ENCODE results near the gene EVC2.

The EVC2 gene

GRCh38 chr4:5720980-5721379, 12.6 kb upstream of the EVC2 start:
- DNase-seq (ENCODE audit: low spot score), result no peak
- ChIA-PET CTCF (no interaction called here), POLR2A (ENCODE audit: low non-redundant PET) (no interaction called here)
- H3K27ac ChIP-seq, result no peak overlapping the region
- no peak for TF ChIP-seq CTCF (conservative IDR thresholded peaks at IDR 0.05; ENCODE audit: low read depth)

GRCh38 chr4:5720157-5720850, 11.9 kb upstream of the EVC2 start:
- POLR2A ChIA-PET (ENCODE audit: low non-redundant PET), result no interaction called here
- TF ChIP-seq CTCF (conservative IDR thresholded peaks at IDR 0.05; ENCODE audit: low read depth), result no peak
- no peak for DNase-seq (ENCODE audit: low spot score)
- CTCF ChIA-PET, result interaction anchor here (0.7 kb wide), 1 partner anchor 10 kb away, joined by 5 read pairs; no protein-coding TSS in a partner anchor
- no peak overlapping the region for H3K27ac ChIP-seq

DNA sequence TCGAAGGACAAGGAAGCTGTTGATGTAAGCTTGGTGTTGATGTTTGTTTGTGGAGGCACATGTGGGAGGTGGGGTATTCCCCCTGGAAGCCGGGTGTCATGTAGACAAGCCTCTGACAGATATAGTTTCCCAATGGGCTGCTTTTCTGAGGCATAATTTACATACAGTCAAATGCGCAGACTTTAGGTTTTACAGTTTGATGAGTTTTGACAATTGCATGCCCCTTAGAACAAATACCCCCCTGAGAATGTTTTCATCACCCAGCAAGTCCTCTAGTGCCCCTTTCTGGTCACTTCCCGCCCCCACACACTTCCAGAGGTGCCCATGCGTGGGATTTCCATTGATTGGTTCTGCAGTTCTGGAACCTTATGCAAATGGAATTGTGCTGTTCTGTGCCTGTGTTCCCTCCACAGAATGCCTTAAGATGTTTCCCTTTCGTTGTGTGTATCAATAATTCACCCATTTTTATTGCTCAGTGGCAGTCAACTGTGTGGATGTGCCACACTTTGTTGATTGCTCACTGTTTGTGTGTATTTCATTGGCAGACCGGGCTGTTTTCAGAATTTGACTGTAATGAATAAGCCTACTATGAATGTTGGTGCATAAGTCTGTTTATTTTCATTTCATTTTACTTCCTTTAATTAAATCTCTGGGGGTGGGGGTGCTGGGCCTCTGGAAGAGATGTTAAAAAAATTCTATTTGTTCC, 11.1 kb upstream of the EVC2 start:
- ChIA-PET CTCF (no interaction called here), POLR2A (ENCODE audit: low non-redundant PET) (no interaction called here)
- no peak for DNase-seq (ENCODE audit: low spot score)
- TF ChIP-seq CTCF (conservative IDR thresholded peaks at IDR 0.05; ENCODE audit: low read depth), result no peak
- H3K27ac ChIP-seq, result no peak overlapping the region

DNA sequence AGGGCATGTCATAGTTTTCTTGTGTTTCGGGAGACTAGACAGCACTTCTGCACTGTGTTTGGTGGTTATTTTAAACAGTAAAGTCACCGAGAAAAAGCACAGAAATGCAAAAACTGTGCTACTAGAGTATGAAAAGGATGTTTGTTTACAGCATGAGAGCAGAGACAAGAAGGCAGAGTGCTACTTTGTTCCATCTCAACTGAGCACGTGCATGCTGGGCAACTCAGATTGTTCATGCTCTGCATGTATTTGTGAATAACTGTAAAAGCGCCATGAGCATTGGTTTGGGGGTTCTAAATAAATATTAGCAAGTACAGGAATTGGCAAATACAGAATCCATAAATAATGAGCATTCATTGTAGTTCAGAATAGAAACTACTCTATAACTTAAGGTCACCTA, 10.1 kb upstream of the EVC2 start:
- no peak overlapping the region for H3K27ac ChIP-seq
- CTCF ChIA-PET, result interaction anchor here (0.7 kb wide), 1 partner anchor 11 kb away, joined by 3 read pairs; no protein-coding TSS in a partner anchor
- POLR2A ChIA-PET (ENCODE audit: low non-redundant PET), result no interaction called here
- no peak for TF ChIP-seq CTCF (conservative IDR thresholded peaks at IDR 0.05; ENCODE audit: low read depth)
- DNase-seq (ENCODE audit: low spot score), result no peak

DNA sequence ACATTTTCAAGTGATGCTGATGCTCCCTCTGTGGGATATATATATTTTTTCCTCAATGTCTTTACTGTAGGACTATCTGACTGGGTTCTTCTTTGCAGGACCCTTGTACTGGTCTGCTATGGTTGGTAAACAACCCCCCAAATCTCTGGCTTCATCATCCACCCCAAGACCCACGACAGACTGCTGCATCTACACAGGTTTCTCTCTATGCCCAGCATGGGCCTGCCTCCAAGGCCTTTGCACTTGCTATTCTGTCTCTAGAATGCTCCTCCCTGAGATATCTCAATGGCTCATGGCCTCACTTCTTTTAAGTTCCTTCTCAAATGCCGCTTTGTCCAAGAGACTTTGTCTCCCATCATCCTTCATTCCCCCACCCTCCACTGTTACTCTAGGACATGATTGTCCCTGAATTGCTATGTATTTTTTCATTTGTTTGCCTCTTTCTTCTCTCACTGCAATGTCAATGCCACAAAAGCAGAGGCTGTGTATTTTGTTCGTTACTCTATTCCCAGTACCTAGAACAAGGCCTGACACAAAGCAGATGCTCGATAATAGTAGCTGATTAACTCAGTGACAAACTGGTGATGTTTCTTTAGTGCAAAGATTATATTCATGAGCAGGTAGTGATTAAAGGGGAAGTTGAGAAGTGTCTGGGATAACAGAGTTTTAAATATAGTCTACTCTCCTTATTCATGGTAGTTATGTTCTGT, 9.2 kb upstream of the EVC2 start:
- POLR2A ChIA-PET (ENCODE audit: low non-redundant PET), result no interaction called here
- no peak for DNase-seq (ENCODE audit: low spot score)
- no peak overlapping the region for H3K27ac ChIP-seq
- TF ChIP-seq CTCF (conservative IDR thresholded peaks at IDR 0.05; ENCODE audit: low read depth), result no peak
- CTCF ChIA-PET, result no interaction called here

- H3K27ac ChIP-seq, result no peak overlapping the region
- POLR2A ChIA-PET (ENCODE audit: low non-redundant PET), result no interaction called here
- CTCF ChIA-PET, result no interaction called here
- no peak for DNase-seq (ENCODE audit: low spot score)
- no peak for TF ChIP-seq CTCF (conservative IDR thresholded peaks at IDR 0.05; ENCODE audit: low read depth)
Observed at GRCh38 chr4:5716391-5716790, 8.0 kb upstream of the EVC2 start.
